Activated T-cell treated with anti-CD3 and anti-CD28 coated beads for 4 hours (primary cell): ENCODE results near the gene NSD1.

Experiments used
- DNase-seq: peaks from one replicate; pipeline ENCODE4 v3.0.0-alpha.2; 2020

Gene NSD1

DNA sequence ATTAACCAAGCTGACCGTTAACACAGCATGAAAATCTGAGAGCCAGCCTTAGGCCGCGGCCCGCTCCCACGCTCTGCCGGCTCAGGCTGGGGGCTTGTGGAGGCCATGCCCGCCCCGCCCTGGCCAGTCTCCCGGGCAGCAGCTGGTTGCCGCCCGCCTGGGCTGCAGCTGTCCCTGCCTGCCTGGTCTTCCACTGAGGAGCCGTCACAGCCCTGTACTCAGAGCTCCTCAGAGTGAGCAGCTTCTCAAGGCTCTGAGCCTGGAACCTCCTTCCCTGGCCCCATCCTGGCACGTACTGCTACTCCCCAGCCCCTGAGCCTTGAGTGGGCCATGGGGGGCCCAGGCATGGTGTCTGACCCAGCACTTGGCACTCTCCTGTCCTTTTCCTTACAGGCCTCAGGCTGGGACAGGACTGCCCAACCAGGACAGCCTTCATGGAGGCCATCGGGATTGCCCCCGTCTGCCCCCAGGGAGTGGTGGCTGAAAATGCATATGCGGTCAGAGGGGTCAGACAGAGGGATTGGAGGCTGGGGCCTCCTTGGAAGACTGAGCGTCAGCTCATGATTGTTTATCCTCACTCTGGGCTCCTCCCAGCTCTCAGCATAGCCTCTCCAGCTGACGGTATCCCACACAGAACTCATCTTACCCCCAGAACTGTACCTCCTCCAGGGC, 35.0 kb upstream of the NSD1 start:
- no peak for DNase-seq

DNA sequence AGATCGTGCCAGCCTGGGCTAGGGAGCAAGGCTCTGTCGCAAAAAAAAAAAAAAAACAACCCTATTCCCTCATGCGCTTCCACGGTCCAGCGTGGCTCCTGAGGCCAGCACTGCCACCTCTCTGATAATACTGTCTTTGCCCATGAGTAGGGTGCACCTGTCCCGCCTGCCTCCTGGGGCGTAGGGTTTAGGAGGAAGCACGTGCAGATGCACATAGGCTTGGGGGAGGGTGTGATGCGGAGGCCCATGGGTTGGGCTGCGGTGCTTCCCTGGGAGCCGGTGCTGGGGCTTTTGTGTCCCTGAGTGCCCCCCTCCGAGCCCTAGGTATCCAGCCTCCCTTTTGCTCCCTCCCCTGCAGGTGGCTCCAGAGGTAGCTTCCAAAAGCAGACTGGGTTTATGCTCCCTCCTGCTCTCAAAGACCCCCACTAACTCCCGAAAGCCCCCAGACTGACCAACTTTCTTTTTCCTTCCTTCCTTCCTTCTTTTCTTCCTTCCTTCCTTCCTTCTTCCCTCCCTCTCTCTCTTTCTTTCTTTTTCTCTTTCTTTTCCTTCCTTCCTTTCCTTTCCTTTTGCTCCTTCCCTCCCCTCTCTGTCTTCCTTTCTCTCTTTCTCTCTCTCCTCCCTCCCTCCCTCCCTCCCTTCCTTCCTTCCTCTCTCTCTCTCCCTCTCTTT, 34.0 kb upstream of the NSD1 start:
- DNase-seq: no peak

DNA sequence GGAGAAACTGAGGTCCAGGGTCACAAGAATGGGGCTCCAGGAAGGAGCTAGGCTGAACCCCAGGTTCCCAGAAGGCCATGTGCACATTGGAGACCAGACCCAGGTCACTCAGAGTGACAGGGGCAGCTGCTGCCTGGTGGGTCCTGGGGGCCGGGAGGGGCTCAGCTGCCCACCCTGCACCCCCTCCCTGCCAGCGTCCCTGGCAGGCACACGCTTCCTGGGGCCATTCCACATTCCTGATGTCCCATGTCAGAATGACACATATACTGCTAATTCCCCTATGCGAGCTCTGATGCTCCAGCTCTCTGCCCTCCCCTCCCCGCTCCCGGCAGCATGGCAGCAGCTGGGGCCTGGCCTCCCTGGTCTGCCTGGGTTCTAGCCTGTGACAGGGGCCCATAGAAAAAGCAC, 32.9 kb upstream of the NSD1 start:
- no peak for DNase-seq

DNA sequence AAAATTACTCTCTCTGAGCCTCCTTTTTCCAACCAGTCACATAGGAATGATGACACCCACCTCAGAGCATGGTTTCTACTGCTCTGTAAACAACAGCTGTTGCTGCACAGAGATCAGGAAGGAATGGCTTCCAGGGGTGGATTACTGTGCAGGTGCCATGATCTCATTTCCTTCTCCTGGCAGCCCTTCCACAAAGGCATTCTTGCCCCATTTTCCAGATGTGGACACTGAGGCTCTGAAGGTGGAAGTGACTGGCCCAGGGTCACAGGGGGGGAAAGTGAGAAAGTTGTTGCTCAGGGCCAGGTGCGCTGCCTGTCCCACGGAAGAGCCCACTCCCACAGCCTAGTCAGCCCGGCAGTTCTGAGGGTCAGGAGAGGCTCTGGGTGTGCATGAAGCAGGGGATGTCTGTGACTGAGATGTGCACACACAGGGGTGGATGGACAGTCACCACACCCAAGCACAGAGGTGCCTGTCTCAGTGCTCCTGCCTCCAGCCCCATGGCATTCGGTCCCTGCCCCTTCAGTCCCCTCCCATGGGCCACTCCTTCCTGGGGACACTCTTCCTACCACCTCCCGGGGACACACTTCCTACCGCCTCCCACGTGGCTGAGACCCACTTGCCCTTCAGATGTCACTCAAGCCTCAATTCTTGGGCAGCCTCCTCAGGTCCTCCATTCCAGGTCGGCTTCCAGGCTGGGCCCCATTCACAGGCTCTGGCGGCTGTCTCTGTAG, 29.9 kb upstream of the NSD1 start:
- no peak for DNase-seq

- no peak for DNase-seq
Observed at GRCh38 chr5:177105691-177106476, 27.7 kb upstream of the NSD1 start.

GRCh38 chr5:177107159-177107558, 26.4 kb upstream of the NSD1 start:
- DNase-seq: no peak

DNA sequence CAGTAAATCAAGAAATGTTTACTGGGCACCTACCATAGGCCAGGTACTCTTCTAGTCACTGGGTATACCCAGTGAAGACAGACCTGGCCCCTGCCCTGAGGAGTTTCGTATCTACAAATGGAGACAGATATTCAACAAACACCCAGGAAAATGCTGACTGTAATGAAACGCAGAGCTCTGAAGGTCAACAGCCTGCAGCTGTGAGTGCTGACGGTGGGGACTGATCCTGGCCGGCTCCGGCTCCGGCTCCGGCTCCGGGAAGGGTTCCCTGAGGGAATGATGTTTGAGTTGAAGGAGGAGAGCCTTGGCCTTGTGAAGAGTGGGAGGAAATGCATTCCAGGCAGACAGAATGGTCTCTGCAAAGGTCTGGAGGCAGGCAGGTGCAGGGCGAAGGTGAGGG, 23.8 kb upstream of the NSD1 start:
- no peak for DNase-seq

DNA sequence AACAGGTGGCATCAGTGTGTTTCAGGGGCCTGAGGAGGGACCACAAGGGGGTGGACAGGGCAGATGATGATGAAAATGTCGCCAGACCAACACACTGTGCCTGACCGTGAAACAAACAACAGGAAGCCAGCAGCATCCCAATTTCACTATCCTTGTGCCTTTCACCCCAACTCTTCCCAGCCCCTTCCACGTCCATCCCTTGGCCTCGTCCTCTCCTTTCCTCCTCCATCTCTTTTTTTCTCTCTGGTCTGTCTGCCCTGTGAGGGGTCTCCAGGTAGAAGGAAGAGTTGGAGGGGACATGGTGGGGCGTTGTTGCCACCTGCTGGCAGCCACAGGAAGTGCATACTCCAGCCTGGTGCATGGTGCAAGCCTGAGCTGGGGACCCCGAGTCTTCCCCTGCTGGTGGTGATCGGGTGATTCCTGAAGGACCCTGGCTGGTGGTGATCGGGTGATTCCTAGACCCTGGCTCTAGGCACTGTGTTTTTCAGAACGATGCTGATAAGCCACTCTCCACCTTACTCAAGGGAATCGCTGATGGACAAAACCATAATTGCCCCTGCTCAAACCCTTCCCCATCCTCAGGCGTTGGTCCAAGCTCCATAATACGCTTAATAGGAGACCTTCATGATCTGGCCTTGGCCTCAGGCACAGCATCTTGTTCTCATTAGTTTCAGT, 21.7 kb upstream of the NSD1 start:
- peak; percentile 43 for DNase-seq

DNA sequence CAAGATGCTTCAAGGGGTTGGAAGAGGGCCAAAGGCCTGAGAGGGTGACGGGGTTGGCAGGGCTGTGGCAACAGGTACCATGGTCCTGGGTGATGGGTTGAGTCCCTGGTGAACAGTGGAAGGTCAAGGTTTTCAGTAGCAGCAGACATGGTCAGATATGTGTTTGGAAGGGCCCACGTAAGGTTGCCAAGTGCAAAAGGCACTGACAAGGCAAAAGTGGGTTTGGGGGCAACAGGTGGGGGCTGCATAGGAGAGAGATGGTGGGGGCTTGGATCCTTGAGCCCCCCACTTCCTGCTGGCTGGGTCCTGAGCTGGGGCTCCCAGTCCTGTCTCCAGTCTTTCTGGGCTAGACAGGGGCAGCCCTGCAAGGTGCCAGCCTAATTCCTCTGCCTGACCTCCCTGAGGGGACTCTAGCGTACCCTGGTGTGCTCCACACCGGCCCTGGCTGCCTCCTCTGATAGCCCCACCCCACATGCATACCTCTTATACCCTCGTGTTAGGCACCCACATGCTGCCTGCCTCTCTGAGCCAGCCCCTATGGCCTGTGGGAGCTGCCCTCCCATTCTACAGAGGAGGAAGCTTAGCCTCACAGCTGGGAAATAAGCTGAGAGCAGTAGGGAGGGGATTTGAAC, 20.9 kb upstream of the NSD1 start:
- DNase-seq: no peak

GRCh38 chr5:177113566-177114424, 19.8 kb upstream of the NSD1 start:
- DNase-seq: peak; percentile 75

DNA sequence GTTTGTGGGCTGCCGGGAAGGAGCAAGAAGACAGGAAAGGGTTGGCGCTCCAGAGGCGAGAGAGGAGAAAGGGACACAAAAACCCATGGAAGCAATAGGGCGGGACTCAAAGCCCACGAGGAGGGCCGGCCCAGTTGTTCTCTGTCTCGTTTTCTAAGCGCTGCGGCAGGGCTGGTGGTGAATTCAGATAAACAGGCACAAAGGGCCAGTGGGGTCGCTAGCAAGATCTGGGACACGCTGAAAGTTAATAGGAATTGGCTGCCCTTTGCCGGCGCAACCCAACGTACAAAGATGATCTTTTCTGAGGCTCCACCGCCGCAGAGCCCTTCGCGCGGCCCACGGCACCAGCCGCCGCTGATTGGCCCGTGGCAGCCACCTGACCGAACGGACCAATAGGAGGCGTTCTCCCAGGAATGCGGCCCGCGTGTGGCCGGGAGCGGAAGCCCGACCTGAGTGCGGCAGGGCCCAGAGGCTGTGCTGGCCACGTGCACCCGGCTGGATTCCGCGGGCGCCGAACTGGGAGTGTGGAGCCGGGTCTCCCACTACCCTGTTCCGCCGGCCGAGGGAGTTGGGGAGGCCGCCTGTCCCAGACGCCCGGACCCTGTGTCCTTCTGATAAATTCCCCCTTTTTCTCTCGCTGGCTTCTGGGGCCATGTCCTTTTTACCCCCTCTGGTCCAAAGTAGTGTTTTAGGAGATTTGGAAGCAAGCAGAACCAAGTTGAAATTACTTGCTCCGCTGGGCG, 16.8 kb upstream of the NSD1 start:
- peak; percentile 73 for DNase-seq

DNA sequence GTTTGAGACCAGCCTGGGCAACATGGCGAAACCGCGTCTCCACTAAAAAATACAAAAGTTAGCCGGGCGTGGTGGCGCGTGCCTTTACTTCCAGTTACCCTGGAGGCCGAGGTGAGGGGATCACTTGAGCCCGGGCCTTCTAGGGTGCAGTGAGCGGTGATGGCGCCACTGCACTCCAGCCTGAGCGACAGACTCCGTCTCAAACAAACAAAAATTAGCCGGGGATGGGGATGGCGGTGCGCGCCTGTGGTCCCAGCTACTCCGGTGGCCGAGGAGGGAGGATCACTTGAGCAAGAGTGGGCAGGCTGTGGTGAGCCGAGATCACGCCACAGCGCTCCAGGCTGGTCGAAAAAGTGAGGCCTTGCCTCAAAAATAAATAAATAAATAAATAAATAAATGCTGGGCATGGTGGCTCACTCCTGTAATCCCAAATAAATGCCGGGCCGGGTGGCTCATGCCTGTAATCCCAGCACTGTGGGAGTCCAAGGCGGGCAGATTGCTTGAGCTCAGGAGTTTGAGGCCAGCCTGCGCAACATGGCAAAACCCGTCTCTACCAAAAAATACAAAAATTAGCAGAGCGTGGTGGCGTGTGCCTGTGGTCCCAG, 16.0 kb upstream of the NSD1 start:
- DNase-seq: no peak

DNA sequence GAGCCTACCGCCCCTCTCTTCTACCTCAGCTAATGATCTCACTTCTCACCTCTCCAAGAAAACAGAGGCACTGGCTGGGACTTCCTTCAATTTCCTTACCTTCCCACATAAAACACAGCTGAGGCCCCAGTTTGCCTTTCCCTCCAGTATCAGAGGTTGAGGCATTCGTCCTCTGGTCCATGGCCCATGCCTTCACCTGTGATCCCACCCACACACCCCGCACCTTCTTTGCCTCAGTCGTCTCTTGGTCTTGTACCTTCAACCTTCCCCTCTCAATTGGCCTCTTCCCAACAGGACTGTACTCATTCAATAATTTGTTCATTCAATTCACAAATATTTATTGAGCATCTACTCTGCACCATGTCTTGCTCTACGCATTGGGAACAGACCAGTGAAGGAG, 11.0 kb upstream of the NSD1 start:
- no peak for DNase-seq

- DNase-seq: no peak
Observed at GRCh38 chr5:177123789-177124485, 9.6 kb upstream of the NSD1 start.

GRCh38 chr5:177124486-177124991, 9.0 kb upstream of the NSD1 start:
- DNase-seq: no peak

DNA sequence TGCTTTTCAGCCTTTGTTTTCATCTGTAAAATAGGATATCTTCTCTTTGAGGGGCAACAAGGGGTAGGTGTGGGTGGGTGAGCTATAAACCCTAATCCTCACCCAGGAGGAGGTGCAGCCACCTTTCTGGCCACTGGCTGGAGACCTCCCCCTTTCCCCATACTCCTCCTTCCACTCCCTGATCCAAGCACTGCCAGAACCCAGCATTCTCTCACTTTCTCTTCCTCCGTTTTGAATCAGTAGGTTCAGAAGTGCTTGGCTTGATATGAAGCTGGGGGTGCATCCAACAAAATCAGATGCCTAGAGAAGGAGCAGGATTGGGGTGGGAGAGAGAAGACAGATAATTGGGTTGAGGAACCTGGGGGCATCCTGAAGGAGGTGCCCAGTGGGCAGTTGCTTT, 6.8 kb upstream of the NSD1 start:
- no peak for DNase-seq

DNA sequence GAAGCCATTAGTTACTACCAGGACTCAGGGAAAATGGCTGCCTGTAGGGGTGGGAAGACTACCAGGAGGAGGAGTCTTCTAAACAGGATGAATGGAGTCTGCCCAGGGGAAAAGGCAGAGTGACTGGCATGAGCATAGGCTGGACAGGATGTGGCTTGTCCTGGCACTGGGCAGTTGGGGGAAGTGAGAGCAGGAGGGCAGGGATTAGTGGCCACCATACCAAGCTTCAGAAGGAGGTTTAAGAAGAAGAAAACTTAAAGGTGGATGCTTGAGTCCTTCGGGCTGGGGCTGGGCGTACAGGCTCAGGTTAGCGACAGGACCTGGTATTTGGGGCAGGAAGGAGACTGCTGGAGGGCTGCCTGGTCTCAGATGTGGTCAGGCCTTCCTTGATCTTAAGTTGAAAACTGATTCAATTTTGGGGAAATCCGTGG, 5.0 kb upstream of the NSD1 start:
- DNase-seq: no peak

DNA sequence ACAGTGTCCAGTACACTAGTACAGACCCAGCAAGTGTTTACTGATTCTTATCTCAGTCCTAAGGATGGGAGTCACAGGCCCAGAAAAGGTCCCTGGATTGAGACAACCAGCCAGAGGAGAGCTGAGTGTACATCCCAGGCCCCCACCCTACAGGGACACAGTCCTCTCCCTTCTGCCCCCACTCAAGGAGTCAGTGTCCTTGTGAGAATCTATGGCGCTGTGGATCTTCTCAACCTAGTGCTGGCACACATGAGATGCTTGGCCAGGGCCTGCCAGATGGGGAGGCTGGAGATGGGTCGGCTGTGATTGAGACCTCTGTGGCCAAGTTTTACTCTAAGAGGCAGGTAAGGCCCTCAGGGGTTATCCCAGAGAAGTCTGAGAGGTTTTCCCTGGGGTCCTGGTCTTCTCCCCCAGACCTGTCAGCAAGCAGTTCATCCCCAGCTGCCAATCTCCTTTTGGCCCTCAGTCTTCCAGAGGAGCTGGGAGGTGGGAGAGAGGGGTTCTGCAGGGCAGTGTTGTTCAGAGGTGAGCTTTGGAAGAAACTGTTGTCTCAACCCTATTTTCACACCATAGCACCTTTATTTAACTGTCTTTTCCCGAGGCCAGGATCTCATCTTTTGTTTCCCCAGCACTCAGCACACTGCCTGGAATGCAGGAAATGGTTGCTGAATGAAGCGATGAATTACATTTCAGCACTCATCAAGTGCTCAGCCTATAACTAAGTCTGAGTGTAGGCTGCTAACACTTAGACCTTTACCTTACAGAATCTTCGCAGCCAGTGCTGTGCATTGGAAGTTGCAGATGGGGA, 3.2 kb upstream of the NSD1 start:
- DNase-seq: no peak

- no peak for DNase-seq
Observed at GRCh38 chr5:177131019-177131320, 2.6 kb upstream of the NSD1 start.
